GM20000 (cell line): ENCODE results near the gene PTPN23.

Source experiments
- DNase-seq: peaks from one replicate; pipeline ENCODE4 v3.0.0; 2012; ENCODE audit warnings: low spot score
- TF ChIP-seq, protein P1 (sequence below): IDR thresholded peaks from 2 replicates; pipeline ENCODE4 v1.5.1; 2012; ENCODE audit warnings: mild to moderate bottlenecking, control low read depth; ENCODE audit errors: extremely low read depth, missing control alignments

PTPN23 gene

DNA sequence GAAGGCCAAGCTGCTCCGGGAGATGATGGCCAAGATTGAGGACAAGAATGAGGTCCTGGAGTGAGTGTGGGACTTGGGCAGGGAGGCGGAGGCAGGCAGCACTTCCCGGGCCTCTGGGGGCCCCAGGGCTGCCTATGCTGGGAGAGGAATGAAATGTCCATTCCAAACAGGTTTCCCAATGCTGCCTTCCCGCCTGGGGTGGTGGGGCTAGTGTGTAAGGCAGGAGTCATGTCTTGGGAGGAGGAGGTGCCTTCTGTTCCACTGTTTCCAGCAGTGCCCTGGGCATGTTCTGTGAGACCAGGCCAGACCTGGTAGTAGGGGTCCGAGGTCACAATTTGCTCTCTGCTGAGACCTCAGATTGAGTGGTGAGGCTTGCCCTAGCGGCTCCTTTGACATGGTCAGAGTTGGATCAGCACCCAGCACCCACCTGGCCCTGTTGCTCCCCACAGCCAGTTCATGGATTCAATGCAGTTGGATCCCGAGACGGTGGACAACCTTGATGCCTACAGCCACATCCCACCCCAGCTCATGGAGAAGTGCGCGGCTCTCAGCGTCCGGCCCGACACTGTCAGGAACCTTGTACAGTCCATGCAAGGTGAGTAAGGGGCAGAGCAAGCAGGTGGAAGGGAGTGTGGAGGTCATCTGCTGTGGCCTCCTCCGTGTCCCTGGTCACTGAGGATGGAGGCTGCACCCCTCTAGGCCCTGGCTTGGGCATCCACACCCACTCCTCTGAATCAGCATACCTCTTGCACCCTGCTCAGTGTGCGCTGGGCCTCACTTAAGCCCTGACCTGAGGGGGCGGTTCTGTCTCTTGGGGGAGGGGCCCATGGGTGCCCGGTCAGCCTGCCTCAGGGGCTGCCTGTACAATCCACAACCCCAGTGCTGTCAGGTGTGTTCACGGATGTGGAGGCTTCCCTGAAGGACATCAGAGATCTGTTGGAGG lies 27.3 kb downstream of the PTPN23 start:
- no peak for DNase-seq
- TF ChIP-seq, protein P1, sequence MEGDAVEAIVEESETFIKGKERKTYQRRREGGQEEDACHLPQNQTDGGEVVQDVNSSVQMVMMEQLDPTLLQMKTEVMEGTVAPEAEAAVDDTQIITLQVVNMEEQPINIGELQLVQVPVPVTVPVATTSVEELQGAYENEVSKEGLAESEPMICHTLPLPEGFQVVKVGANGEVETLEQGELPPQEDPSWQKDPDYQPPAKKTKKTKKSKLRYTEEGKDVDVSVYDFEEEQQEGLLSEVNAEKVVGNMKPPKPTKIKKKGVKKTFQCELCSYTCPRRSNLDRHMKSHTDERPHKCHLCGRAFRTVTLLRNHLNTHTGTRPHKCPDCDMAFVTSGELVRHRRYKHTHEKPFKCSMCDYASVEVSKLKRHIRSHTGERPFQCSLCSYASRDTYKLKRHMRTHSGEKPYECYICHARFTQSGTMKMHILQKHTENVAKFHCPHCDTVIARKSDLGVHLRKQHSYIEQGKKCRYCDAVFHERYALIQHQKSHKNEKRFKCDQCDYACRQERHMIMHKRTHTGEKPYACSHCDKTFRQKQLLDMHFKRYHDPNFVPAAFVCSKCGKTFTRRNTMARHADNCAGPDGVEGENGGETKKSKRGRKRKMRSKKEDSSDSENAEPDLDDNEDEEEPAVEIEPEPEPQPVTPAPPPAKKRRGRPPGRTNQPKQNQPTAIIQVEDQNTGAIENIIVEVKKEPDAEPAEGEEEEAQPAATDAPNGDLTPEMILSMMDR: no peak

DNA sequence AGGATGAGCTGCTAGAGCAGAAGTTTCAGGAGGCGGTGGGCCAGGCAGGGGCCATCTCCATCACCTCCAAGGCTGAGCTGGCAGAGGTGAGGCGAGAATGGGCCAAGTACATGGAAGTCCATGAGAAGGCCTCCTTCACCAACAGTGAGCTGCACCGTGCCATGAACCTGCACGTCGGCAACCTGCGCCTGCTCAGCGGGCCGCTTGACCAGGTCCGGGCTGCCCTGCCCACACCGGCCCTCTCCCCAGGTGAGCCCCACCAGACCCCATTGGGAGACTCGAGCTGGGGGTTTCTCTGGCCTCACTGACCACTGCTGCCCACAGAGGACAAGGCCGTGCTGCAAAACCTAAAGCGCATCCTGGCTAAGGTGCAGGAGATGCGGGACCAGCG lies 28.0 kb downstream of the PTPN23 start:
- TF ChIP-seq, protein P1: no peak
- DNase-seq: no peak

DNA sequence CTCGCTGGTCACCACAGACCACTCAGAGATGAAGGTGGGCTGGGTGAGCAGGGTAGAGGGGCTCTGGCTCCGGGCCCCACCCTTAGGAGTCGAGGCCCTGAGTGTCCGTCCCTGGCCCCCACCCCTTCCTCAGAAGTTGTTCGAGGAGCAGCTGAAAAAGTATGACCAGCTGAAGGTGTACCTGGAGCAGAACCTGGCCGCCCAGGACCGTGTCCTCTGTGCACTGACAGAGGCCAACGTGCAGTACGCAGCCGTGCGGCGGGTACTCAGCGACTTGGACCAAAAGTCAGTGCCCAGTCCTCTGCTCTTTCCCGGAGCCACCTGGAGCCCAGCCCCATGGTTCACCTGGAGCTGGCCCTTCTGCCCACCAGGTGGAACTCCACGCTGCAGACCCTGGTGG lies 28.5 kb downstream of the PTPN23 start:
- TF ChIP-seq, protein P1: no peak

DNA sequence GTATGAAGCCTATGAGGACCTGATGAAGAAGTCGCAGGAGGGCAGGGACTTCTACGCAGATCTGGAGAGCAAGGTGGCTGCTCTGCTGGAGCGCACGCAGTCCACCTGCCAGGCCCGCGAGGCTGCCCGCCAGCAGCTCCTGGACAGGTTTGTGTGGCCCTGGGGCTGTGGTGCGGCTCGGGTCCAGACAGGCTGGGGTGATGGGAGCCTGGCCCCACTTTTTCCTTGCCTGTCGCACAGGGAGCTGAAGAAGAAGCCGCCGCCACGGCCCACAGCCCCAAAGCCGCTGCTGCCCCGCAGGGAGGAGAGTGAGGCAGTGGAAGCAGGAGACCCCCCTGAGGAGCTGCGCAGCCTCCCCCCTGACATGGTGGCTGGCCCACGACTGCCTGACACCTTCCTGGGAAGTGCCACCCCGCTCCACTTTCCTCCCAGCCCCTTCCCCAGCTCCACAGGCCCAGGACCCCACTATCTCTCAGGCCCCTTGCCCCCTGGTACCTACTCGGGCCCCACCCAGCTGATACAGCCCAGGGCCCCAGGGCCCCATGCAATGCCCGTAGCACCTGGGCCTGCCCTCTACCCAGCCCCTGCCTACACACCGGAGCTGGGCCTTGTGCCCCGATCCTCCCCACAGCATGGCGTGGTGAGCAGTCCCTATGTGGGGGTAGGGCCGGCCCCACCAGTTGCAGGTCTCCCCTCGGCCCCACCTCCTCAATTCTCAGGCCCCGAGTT lies 29.0 kb downstream of the PTPN23 start:
- TF ChIP-seq, protein P1: no peak
- DNase-seq: no peak

More for the DNA sequence above, 28.5 kb downstream of the PTPN23 start:
- no peak for DNase-seq

DNA sequence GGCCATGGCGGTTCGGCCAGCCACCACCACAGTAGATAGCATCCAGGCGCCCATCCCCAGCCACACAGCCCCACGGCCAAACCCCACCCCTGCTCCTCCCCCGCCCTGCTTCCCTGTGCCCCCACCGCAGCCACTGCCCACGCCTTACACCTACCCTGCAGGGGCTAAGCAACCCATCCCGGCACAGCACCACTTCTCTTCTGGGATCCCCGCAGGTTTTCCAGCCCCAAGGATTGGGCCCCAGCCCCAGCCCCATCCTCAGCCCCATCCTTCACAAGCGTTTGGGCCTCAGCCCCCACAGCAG lies 29.5 kb downstream of the PTPN23 start:
- DNase-seq: no peak

DNA sequence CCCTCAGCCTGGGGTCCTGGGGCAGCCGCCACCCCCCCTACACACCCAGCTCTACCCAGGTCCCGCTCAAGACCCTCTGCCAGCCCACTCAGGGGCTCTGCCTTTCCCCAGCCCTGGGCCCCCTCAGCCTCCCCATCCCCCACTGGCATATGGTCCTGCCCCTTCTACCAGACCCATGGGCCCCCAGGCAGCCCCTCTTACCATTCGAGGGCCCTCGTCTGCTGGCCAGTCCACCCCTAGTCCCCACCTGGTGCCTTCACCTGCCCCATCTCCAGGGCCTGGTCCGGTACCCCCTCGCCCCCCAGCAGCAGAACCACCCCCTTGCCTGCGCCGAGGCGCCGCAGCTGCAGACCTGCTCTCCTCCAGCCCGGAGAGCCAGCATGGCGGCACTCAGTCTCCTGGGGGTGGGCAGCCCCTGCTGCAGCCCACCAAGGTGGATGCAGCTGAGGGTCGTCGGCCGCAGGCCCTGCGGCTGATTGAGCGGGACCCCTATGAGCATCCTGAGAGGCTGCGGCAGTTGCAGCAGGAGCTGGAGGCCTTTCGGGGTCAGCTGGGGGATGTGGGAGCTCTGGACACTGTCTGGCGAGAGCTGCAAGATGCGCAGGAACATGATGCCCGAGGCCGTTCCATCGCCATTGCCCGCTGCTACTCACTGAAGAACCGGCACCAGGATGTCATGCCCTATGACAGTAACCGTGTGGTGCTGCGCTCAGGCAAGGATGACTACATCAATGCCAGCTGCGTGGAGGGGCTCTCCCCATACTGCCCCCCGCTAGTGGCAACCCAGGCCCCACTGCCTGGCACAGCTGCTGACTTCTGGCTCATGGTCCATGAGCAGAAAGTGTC lies 30.2 kb downstream of the PTPN23 start:
- TF ChIP-seq, protein P1: no peak
- no peak for DNase-seq

More for the DNA sequence above, 29.5 kb downstream of the PTPN23 start:
- TF ChIP-seq, protein P1: no peak
